ENCODE measurements around the gene PRXL2B. TPM values are rescaled to one million over a fixed set of nuclear protein-coding genes. Genes with fewer than 3 reads are reported as not detected.

Gene PRXL2B
- total RNA-seq, 1 experiment from 2014 or later, result 40.7 TPM

DNA sequence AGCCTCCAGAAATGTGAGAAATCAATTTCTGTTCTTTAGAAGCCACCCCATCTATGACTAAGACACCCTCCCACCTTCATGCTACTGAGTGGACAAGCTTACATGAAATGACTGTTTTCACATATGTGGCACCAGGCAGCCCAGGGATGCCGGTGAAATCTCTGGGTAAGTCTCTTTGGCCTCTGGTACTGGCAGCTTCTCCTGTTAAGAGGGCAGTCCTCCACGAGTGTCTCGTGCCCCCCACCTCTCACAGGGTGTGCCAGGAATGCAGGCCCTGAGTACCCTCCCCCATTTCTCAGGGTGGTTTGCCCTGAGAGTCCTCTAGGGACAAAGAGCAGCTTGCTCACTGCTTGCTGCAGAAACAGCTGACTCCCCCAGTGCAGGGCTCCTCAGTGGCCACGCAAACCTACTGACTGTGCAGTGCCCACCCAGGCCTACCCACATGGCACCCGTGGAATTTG lies 3.2 kb upstream of the PRXL2B start:
- Histone ChIP-seq H4K91ac (ENCODE audit: insufficient read length, low read depth, low read length) (no peak overlapping the region), H2BK20ac (ENCODE audit: low read depth, low read length, poor library complexity, severe bottlenecking) (no peak overlapping the region), H4K5ac (ENCODE audit: insufficient read length, low read depth, low read length) (no peak overlapping the region), H3K23me2 (ENCODE audit: insufficient read length, low read depth, low read length, poor library complexity, severe bottlenecking) (peaks cover 10% of the 10 kb centered on the region), H2BK12ac (ENCODE audit: insufficient read length, low read depth, low read length) (no peak overlapping the region), H2BK5ac (ENCODE audit: insufficient read length, low read length) (no peak overlapping the region), H2AK5ac (ENCODE audit: insufficient read length, low read length) (no peak overlapping the region), H3K4ac (ENCODE audit: low read depth, low read length) (no peak overlapping the region), H3K4me2 (ENCODE audit: insufficient read depth, insufficient read length, low read length) (no peak overlapping the region), H3T11ph (ENCODE audit: low read length) (no peak overlapping the region), H2AFZ (ENCODE audit: low read length) (no peak overlapping the region), H3K79me1 (ENCODE audit: insufficient read depth, low read depth, low read length, poor library complexity, severe bottlenecking) (no peaks in the 10 kb centered on the region), H3K14ac (ENCODE audit: insufficient read depth, low read length) (no peak overlapping the region), H2BK120ac (ENCODE audit: low read depth, low read length, poor library complexity, severe bottlenecking) (no peak overlapping the region), H3K79me2 (ENCODE audit: insufficient read depth, low read length) (no peaks in the 10 kb centered on the region), H3K4me1 (ENCODE audit: insufficient read depth, low read length) (no peaks in the 10 kb centered on the region; the same call in 1 of the 2 replicates), H3K27me3 (ENCODE audit: insufficient read depth, low read length) (no peaks in the 10 kb centered on the region), H3K18ac (ENCODE audit: insufficient read length, low read depth, low read length) (no peak overlapping the region), H3K9ac (ENCODE audit: extremely low read depth, insufficient read length, low read length) (no peak overlapping the region), H4K8ac (replicated peaks; ENCODE audit: insufficient read length, low read depth, low read length) (no peak overlapping the region), H3K56ac (ENCODE audit: insufficient read length, low read depth, low read length) (no peak overlapping the region), H3K23ac (ENCODE audit: insufficient read length, low read depth, low read length) (no peak overlapping the region), H3K9me3 (ENCODE audit: control insufficient read depth, low read depth, low read length) (no peaks in the 10 kb centered on the region), H3K27ac (ENCODE audit: insufficient read length, low read depth, low read length) (no peak overlapping the region), H2BK15ac (ENCODE audit: low read depth, low read length) (no peak overlapping the region), H4K20me1 (ENCODE audit: control insufficient read depth, insufficient read depth, insufficient read length) (no peaks in the 10 kb centered on the region)
- peaks cover 6% of the 10 kb centered on the region for H3K27me3 Mint-ChIP-seq (ENCODE audit: low read depth)
- no peaks in the 10 kb centered on the region; a peak in 1 of 7 replicates for H3K36me3 Mint-ChIP-seq (ENCODE audit: insufficient read depth in 1 of 3, low read depth in 3 of 3)
- peak overlapping the region in 1 of 2 experiments; percentile 38; a peak in 3 of 5 replicates for H3K4me3 Mint-ChIP-seq
- no CpG with 5 or more reads among the region's 5 CpGs for WGBS (ENCODE audit: extremely low coverage, insufficient read length, low lambda C conversion rate)
- peaks cover 25 to 27% of the 10 kb centered on the region in 2 experiments for H3K4me1 Mint-ChIP-seq
- 0 out of 5 replicates have a peak, but pooled peaks cover 0 to 3% of the 10 kb centered on the region in 2 experiments for H3K9me3 Mint-ChIP-seq
- no peak for DNase-seq
- H3K27ac Mint-ChIP-seq, result peak overlapping the region in 2 of 3 experiments; percentile 72 to 95; a peak in 3 of 7 replicates
- TF ChIP-seq, protein P1, sequence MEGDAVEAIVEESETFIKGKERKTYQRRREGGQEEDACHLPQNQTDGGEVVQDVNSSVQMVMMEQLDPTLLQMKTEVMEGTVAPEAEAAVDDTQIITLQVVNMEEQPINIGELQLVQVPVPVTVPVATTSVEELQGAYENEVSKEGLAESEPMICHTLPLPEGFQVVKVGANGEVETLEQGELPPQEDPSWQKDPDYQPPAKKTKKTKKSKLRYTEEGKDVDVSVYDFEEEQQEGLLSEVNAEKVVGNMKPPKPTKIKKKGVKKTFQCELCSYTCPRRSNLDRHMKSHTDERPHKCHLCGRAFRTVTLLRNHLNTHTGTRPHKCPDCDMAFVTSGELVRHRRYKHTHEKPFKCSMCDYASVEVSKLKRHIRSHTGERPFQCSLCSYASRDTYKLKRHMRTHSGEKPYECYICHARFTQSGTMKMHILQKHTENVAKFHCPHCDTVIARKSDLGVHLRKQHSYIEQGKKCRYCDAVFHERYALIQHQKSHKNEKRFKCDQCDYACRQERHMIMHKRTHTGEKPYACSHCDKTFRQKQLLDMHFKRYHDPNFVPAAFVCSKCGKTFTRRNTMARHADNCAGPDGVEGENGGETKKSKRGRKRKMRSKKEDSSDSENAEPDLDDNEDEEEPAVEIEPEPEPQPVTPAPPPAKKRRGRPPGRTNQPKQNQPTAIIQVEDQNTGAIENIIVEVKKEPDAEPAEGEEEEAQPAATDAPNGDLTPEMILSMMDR (conservative IDR thresholded peaks at IDR 0.05), result peak; percentile 12; the same call in 1 of the 3 replicates
